ENCODE data around the gene PIEZO2. TPM values are rescaled to one million over a fixed set of nuclear protein-coding genes. Genes with fewer than 3 reads are reported as not detected.

PIEZO2 gene
- total and polyA plus RNA-seq, 7 donors, result 1.4 to 35.2 (median 25.1) TPM; not detected in 1

DNA sequence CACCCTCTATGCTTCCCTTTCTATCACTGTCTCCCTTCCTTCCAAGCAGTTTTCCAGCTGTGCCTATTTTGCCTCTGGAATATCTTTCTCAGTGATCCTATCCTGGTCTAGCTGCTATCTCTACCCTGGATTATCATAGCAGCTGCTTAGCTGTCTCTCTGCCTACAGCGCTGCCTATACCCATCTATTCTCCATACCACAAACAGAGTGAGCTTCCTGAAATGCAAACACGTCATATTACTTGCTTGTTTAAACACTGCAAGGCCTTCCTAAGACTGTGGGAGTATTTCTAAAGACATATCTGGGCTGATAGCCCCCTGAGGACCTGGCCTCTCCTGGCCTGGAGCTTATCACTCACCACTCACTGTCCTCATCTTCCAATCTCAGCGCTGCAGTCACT, 403.4 kb downstream of the PIEZO2 start:
- Histone ChIP-seq H3K4me1 (no peaks in the 10 kb centered on the region), H3K27me3 (no peaks in the 10 kb centered on the region), H3K27ac (no peak overlapping the region), H3K36me3 (no peaks in the 10 kb centered on the region), H3K9me3 (no peaks in the 10 kb centered on the region), H3K4me3 (no peak overlapping the region)
- WGBS, 2 donors, result 78 to 88% methylated on average over 3 of the region's 3 CpGs
- intact Hi-C loops (cut with DNase I), result no loop called here
- no peak for DNase-seq
- TF ChIP-seq POLR2A (IDR thresholded peaks at IDR 0.05) (no peak), POLR2AphosphoS5 (IDR thresholded peaks at IDR 0.05) (no peak), EP300 (IDR thresholded peaks at IDR 0.05) (no peak)
- TF ChIP-seq, protein P1, sequence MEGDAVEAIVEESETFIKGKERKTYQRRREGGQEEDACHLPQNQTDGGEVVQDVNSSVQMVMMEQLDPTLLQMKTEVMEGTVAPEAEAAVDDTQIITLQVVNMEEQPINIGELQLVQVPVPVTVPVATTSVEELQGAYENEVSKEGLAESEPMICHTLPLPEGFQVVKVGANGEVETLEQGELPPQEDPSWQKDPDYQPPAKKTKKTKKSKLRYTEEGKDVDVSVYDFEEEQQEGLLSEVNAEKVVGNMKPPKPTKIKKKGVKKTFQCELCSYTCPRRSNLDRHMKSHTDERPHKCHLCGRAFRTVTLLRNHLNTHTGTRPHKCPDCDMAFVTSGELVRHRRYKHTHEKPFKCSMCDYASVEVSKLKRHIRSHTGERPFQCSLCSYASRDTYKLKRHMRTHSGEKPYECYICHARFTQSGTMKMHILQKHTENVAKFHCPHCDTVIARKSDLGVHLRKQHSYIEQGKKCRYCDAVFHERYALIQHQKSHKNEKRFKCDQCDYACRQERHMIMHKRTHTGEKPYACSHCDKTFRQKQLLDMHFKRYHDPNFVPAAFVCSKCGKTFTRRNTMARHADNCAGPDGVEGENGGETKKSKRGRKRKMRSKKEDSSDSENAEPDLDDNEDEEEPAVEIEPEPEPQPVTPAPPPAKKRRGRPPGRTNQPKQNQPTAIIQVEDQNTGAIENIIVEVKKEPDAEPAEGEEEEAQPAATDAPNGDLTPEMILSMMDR (IDR thresholded peaks at IDR 0.05), result no peak

DNA sequence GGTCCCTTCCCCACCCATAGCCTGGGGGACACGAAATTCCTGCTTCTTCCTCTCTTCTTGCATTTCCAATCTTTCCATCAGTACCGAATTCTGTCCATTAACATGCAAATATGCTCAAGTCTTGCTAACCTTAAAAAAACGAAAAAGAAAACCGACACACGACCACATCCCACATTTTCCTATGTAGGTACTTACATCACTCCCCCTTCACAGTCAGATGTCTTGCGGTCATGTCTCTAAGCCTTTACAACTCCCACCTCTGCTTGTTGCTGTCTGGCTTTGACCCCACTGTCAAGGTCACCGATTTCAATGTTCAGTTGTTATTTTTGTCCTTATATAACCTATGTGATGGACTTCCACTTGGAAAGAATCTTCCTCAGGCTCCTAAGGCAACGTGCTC, 404.1 kb downstream of the PIEZO2 start:
- WGBS, 2 donors, result 79 to 80% methylated on average over 8 of the region's 8 CpGs
- DNase-seq, result no peak
- Histone ChIP-seq H3K27ac (no peak overlapping the region), H3K4me1 (no peaks in the 10 kb centered on the region), H3K4me3 (no peak overlapping the region), H3K9me3 (no peaks in the 10 kb centered on the region), H3K36me3 (no peaks in the 10 kb centered on the region), H3K27me3 (no peaks in the 10 kb centered on the region)
- intact Hi-C loops (cut with DNase I), result no loop called here
- no peak for TF ChIP-seq EP300 (IDR thresholded peaks at IDR 0.05)
- TF ChIP-seq, protein P1 (IDR thresholded peaks at IDR 0.05), result no peak
- TF ChIP-seq POLR2AphosphoS5 (IDR thresholded peaks at IDR 0.05), result no peak

DNA sequence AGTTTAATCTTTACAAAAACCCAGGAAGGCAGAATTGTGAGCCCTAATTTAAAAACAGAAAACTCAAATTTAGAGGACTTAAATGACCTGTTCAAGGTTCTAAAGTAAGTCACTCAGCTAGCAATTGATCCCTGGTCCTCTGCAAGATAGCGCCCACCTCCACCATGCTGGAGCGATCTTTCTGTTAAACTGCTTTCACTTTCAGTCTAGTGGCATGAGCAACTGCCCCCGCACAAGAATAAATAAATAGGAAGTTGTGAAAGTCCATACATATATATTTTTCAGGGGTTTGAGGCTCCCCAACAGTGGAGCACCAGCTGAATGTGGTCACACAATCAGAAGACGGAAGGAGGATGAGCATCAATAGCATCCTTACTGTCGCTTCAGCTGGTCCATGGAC, 405.6 kb downstream of the PIEZO2 start:
- intact Hi-C loops (cut with DNase I), result no loop called here
- WGBS, 2 donors, result 68 to 74% methylated on average over 5 of the region's 5 CpGs
- Histone ChIP-seq H3K4me1 (no peaks in the 10 kb centered on the region), H3K27ac (no peak overlapping the region), H3K4me3 (no peak overlapping the region), H3K9me3 (no peaks in the 10 kb centered on the region), H3K27me3 (no peaks in the 10 kb centered on the region), H3K36me3 (no peaks in the 10 kb centered on the region)
- no peak for DNase-seq
- TF ChIP-seq, protein P1 (IDR thresholded peaks at IDR 0.05), result no peak
- TF ChIP-seq EP300 (IDR thresholded peaks at IDR 0.05) (no peak), POLR2A (IDR thresholded peaks at IDR 0.05) (no peak), POLR2AphosphoS5 (IDR thresholded peaks at IDR 0.05) (no peak)

DNA sequence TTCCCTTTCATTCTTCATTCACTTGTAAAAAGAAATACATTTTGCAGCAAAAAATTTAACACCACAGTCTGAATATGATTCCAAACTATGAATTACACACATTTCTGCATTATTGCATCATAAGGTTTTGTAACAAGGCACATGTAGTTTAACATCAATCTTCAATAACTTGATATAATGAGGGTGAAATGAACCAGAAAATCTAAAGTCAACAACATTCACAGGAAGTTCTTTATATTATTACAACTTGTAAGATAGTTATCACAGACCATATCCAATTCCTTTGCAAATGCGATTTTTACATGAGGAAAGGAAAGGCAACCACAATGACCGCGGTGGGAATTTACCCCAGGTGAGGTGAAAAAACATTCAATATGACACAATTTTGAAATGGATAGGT, 410.2 kb downstream of the PIEZO2 start:
- peak overlapping the region in 1 of 4 donors; percentile 27 for H3K27ac ChIP-seq
- no peak overlapping the region for H3K4me3 ChIP-seq
- no peaks in the 10 kb centered on the region for H3K27me3 ChIP-seq
- no peak for TF ChIP-seq EP300 (IDR thresholded peaks at IDR 0.05)
- TF ChIP-seq POLR2AphosphoS5 (IDR thresholded peaks at IDR 0.05), result peak in 3 of 4 donors; percentile 20 to 59 (median 28)
- intact Hi-C loops (cut with DNase I), result no loop called here
- 87 to 91% methylated on average over 3 of the region's 3 CpGs for WGBS, 2 donors
- no peaks in the 10 kb centered on the region for H3K36me3 ChIP-seq
- H3K4me1 ChIP-seq, result no peaks in the 10 kb centered on the region
- no peaks in the 10 kb centered on the region for H3K9me3 ChIP-seq
- DNase-seq, result no peak

DNA sequence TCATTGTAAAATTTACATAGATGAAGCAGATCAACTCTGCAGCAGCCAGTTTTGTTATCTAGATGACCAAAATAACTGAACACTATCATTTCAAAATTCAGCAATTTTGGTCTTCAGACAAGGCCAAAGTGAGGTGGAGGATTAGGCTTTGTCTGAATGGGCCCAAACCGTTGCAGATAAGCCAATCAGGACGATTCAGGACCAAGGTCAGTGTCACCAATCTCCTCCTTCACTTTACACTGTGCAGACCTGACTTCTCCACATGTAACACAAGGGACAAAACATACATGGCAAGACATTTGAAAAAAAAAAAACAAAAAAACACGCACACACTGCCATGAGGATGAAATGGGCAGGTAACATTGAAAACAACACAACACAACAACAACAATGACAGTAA, 412.4 kb downstream of the PIEZO2 start:
- H3K4me1 ChIP-seq, result no peaks in the 10 kb centered on the region
- 39 to 53% methylated on average over 3 of the region's 3 CpGs for WGBS, 2 donors
- TF ChIP-seq EP300 (IDR thresholded peaks at IDR 0.05), result no peak
- TF ChIP-seq POLR2A (IDR thresholded peaks at IDR 0.05), result no peak
- TF ChIP-seq, protein P1 (IDR thresholded peaks at IDR 0.05), result no peak
- no peak for TF ChIP-seq POLR2AphosphoS5 (IDR thresholded peaks at IDR 0.05)
- DNase-seq, result no peak
- H3K27me3 ChIP-seq, result no peaks in the 10 kb centered on the region
- intact Hi-C loops (cut with DNase I), result no loop called here
- H3K36me3 ChIP-seq, result no peaks in the 10 kb centered on the region
- no peak overlapping the region for H3K27ac ChIP-seq
- H3K4me3 ChIP-seq, result no peak overlapping the region
- H3K9me3 ChIP-seq, result no peaks in the 10 kb centered on the region
